NCI-H526 (cell line): ENCODE measurements around the gene COX7A2L.
"Not testable (repeated sequence)": the region's sequence is repeated elsewhere in the genome, so short reads cannot be mapped to it uniquely, and the experiment has no call there.

ENCODE experiments used
- DNase-seq, 2 experiments: peaks; one replicate each; lab custom pipeline; 2025; lab: John Stamatoyannopoulos, UW

The COX7A2L gene, protein sequence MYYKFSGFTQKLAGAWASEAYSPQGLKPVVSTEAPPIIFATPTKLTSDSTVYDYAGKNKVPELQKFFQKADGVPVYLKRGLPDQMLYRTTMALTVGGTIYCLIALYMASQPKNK

DNA sequence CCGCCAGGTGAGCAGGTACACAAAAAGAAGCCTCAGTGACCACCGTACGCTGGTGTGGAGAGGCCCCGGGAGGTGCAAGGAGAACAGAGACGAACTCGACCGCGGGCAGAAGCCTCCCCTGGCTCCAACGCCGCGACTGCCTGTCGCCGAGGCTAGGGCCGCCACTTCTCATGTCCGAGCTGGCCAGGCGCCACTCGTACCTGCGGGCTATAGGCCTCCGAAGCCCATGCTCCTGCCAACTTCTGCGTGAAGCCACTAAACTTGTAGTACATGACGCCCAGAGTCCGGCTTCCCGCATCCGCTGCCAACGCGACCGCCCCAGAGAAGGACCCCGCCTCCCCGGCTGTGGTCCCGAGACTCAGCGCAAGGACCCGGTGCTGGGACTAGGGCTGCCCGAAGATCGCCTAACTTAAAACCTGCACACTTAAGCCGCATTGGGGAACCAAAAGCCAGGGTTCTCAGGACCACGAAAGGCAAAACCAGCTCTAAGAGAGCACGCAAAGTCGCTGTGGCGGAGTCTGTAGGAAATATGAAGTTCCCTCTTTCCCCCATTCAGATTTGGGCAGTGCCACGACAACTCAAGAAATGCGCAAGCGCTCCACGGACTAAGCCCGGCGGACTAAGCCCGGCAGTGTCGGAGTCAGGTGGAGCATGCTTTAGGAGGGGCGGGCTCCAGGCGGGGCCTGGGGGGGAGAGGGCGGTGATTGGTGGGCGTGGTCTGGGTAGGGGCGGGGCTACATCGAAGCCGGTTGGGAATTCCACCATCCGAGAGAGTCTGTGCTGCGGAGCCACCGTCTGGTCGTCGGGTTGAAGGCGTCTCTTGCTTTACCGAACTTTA lies at the start of gene COX7A2L:
Gene COX7A2L (minus strand): TSS at position 328 of the 838 bp plus-strand sequence. CDS start 56 bp downstream, at position 272.
- peak; percentile 95 to 97 for DNase-seq

DNA sequence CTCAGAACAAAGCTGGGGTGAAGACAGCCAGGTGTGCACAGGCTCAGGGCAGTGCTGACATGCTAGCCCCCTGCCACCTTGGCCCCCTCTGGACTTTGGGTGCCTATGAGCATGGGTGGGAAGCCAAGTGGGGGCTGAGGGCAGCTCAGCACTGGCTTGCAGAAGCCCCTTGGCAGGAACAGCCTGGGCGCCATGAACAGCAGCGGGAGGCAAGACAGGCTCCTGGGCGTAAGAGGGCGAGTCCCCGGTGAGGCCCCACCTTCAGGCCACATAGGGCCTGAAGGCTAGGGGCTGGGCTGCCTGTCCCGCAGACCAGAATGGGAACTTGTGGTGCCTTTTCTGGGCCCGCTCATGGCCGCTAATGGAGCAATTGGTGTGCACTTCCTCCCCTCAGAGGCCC lies 47.0 kb upstream of the COX7A2L start:
- no peak for DNase-seq

DNA sequence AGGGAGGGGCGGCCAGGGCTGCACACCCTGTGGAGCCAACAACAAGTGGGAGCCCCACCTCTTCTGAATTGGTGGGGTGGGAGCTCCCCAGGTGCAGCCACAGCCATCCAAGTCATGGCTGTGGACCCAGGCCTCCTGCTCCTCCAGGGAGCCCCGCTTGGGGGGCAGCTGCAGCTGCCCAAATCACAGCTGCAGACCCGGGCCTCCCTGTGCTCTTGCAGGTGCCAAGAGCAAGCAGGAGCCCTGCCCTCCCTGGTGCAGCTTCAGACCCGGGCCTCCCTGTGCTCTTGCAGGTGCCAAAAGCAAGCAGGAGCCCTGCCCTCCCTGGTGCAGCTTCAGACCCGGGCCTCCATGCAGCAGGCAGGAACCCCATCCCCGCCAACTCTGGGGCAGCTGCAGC lies 46.5 kb upstream of the COX7A2L start:
- no peak for DNase-seq

DNA sequence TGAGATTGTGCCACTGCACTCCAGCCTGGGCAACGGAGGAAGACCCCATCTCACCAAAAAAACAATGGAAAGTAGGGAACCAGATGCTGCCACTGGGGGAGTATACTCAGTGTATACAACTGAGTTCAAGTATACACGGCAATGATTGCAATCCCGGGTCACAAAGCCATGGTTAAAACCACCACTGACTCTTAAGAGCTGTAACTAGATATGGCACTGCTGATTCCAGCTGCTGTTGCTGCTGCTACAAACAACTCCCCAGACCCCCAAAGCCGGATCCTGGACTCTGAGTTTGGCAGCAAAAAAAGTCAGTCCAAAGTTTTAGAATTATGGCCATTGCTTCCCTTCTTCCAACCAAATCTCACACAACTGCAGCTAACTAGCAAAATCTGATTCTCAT lies 43.7 kb upstream of the COX7A2L start:
- no peak for DNase-seq

DNA sequence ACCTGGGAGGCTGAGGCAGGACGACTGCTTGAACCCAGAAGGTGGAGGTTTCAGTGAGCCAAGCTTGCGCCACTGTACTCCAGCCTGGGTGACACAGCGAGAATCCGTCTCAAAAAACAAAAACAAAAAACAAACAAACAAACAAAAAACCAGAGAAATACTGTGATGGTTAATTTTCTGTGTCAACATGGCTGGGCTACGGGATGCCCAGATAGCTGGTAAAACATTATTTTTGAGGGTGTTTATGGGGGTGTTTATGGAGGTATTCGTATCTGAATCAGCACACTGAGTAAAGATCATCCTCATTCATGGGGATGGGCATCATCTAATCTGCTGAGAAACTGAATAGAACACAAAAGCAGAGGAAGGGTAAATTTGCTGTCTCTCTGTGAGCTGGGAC lies 40.8 kb upstream of the COX7A2L start:
- DNase-seq = no peak

DNA sequence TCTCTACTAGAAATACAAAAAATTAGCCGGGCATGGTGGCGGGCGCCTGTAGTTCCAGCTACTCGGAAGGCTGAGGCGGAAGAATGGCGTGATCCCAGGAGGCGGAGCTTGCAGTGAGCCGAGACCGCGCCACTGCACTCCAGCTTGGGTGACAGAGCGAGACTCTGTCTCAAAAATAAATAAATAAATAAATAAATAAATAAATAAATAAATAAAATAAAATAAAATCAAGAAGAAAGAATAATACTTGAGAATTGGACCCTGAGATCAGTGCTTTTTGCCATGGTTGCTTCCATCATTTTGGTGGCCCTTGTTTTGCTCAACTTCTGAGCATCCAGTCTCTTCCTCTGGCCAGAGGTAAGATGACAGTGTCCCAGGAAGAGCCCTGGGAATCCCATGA lies 37.0 kb upstream of the COX7A2L start:
- DNase-seq = not testable (repeated sequence)

DNA sequence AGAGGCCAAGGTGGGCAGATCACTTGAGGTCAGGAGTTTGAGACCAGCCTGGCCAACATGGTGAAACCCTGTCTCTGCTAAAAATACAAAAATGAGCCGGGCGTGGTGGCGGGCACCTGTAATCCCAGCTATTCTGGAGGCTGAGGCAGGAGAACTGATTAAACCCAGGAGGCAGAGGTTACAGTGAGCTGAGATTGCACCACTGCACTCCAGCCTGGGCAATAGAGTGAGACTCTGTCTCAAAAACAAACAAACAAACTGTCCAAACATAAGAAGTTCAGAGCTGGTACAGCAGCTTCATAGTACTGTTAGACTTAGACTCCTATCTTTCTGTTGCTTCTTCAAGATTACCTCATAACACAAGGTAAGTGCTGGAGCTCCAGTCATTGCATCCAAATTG lies 32.3 kb upstream of the COX7A2L start:
- DNase-seq = not testable (repeated sequence)

DNA sequence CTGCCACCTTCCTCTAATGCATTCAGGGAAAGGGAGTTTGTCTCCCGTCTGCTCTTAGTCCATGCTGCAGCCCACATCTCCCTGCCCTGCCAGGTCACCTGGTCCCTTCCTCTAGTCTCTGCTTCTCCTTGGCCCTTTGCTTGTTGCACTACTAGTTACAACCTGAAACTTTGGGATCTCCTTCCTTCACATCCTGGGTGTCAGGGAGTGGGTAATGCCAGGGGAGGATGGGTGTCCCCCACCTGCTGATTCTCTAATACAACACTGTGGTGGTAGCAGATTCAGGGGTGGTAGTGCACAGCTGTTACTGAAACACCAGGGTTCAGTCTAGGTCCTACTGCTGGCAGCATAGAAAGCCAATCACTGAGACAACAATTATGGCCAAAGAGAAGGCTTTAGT lies 31.2 kb upstream of the COX7A2L start:
- no peak for DNase-seq

DNA sequence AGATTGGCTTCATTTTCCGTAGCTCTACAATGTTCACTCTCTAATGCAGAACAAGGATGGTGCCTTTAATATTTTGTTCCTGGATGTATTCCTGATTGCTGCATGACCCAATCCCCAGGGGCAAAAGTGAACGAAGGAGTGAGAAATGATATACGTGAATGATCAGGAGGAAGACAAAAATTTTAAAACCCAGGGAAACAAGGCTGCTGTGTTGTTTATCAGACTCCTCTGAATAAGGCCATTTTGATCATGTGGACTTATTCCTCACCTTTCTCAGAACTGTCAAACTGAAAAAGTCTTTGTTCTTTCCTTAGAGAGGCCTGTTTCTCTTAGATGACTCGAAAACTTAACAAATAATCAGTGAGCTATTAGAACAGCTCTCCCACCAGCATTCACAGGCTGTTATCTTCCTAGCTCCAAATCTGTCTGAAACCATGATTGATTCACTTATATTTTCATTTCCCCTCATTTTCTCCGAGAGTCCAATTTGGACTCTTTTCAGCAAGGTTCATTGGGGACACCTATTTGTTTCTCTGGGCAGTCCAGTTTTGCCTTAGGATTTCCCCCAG lies 29.5 kb upstream of the COX7A2L start:
- DNase-seq = no peak

DNA sequence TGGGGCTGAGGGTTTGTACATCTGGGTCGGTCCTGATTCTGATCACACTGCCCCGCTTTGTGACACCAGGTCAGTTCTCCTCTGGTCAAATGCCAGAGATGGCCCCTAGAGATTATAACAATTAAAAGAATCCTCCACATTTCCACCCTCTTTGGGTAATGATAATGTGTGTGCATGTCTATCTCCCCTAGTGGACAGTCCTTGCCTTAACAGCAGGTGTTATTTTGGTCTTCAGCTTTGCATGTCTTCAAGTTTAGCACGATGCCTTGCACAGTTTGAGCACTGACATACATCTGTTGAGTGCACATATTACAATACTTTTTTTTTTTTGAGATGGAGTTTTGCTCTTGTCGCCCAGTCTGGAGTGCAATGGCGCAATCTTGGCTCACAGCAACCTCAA lies 25.7 kb upstream of the COX7A2L start:
- no peak for DNase-seq

DNA sequence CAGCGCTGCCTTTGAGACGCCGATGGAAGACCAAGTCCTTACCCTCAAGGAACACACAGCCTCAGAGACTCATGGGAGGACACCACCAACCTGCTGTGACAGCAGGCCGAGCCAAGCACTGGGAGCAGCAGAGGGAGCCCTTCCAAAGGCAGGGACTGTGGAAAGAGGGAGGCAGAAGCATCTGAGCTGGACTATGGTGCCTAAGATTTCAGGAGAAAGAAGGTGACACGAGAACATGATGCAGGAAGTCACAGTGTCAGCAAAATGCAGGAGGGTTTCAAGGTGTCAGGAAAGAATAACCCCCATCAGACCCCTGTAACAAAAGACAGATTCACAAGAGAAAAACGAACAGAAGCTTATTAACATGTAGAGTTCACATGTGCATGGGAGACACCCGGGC lies 24.2 kb upstream of the COX7A2L start:
- DNase-seq = peak in 1 of 2 experiments; percentile 26

DNA sequence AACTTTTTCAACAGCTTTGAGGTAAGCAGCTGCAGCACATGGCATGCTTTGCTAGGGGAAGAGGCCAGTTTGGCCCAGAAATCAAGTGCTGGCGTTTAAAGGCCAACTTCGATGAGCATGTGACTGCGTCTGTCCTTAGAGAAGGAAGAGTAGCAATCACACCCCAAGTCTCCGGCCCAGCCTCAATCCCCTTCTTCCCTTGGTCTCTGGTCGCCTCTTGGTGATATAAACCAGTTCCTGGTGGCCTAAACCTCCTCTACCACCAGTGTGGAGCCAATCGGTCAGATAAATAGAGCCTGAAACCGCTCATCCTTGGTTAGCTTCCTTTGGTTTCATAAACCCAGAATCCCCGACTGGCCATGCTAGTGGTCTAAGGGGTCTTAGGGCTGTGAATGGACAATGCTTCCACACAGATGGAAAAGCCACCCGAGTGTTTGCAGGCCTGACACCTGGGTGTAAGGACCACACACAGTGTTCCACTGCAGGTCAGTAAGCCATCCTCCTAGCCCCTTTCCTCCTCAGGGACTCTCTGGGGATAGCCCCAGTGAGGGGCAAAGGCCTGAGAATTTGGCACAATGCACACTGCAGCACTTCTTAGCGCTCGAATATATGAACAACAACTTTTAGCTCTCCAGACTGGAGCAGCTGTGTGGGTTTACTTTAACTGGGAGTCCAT lies 23.0 kb upstream of the COX7A2L start:
- DNase-seq = no peak

DNA sequence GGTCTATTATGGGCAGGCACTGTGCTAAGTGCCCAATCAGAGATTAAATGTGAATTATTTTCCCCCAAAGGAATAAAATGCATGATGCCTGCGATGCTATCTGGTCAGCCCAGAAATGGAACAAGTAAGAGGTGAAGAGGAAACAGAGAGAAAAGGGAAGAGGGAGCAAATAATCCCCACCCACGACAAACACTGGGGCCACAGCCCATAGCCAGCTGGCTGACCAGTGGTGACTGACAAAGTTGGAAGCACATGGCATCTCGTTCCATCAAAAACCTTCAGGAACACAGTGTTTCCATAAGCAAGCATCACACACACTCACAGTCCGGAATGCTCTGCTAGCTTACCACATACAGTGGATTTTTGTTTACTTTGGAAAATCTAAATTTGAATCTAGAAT lies 21.1 kb upstream of the COX7A2L start:
- DNase-seq = peak in 1 of 2 experiments; percentile 35

DNA sequence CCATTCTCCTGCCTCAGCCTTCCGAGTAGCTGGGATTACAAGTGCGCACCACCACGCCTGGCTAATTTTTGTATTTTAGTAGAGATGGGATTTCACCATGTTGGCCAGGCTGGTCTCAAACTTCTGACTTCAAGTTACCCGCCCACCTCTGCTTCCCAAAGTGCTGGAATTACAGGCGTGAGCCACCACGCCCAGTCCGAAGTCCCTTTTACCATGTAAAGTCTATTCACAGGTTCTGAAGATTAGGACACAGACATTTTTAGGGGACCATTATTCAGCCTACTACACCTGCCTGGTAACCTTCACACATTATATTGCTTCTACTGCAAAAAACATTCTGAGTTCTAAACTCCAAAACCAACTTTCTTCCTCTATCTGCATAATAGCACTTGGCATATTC lies 19.0 kb upstream of the COX7A2L start:
- not testable (repeated sequence) for DNase-seq

DNA sequence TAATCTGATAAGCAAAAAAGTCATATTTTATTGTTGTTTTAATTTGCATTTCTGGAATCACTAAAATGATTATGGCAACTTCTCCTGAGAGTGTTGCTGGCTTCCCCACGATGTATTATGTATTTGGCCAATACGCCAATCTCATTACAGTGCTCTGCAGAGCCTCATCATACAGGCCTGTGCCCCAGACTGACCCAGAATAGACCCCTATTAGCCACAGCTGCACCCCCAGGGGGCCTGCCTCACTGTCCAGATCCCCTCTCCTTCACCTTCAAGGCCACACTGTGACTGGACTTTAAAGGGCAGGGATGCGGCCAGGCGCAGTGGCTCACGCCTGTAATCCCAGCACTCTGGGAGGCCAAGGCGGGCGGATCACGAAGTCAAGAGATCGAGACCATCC lies 17.4 kb upstream of the COX7A2L start:
- DNase-seq = no peak

DNA sequence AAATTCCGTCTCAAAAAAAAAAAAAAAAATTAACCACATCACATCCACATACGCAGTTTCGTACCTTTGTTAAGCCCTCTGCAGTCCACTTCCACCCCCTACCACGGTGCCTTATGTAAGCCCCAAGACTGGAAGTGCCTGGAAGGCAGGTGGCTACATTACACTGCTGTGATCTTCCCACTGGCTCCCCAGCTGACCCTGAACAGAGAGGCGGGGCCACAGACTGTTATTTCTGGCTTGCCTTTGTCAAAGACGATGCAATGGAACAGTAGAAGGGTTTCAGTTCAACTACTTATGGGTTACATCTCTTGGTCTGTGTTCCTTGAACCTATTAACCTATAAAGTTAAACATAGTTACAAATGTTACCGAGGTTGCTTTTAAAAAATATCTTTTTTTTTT lies 15.7 kb upstream of the COX7A2L start:
- DNase-seq = no peak

DNA sequence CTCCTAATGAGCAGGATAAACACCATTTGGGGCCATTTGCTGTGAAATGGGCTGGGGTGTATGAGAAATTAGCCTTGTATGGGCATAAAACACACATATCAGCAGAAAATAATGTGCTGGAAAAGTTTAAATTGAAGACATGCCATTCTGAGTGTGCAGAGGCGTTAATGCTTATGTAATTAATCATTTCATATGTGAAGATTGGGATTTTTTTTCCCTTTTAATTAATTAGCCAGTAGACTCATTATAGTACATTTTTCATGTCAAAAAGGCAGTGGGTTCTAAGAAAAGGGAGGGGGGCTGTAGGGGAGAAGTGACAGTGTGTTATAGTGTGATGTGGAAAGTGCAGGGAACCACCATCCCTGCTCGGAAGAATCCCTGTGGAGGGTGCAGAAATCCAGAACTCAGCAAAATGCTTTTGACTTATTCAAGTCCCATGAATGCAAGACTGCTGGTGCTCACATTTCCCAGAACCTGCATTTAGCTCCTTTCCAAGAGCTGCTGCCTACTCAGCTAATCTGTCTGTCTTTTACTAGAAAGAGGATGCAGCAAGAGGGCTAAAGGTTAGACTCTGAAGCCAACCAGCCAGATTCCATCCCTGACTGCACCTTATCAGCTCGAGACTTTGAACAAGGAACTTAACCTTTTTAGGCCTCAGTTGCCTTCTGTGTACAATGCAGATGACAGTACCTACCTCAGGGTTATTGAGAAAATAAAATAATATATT lies 11.6 kb upstream of the COX7A2L start:
- DNase-seq = no peak

DNA sequence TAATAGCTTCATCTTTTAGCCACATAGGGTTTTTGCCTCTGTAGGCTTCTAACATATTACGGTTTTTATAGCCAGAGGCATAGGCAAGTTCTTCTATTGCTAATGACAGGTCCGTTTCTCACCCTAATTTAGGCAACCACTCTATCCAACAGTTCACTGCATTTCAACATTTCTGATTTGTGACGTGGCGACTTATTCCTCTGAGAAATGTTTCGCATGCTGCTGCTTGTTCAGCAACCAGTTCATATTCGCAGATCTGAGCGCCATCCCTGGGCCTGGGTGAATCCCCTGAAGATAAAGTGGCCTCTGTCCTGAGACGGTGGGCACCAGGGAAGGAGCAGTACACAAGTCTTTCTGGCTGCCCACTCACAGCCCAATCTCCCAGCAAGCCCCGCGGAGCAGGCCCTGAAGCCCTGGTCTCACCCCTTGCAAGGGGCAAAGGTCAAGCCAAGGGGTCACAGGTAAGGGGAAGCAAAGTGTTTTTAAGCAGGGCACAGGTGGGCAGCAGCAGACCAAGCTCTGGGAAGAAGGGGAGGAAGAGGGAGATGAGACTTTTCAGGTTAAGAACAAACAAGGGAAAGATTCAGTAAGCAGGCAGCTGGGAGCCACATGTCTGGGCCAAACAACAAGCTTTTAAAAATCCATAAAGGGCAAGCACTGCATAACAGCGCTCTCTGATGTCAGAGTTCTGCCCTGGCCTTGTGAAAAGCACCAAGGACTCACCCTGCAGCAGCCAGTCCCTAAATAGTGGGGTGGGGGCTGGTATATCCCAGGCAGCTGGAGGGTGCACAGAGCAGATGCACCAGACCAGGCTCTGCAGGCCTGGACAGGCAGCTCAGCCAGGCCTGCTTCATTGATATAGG lies 10.8 kb upstream of the COX7A2L start:
- no peak for DNase-seq

DNA sequence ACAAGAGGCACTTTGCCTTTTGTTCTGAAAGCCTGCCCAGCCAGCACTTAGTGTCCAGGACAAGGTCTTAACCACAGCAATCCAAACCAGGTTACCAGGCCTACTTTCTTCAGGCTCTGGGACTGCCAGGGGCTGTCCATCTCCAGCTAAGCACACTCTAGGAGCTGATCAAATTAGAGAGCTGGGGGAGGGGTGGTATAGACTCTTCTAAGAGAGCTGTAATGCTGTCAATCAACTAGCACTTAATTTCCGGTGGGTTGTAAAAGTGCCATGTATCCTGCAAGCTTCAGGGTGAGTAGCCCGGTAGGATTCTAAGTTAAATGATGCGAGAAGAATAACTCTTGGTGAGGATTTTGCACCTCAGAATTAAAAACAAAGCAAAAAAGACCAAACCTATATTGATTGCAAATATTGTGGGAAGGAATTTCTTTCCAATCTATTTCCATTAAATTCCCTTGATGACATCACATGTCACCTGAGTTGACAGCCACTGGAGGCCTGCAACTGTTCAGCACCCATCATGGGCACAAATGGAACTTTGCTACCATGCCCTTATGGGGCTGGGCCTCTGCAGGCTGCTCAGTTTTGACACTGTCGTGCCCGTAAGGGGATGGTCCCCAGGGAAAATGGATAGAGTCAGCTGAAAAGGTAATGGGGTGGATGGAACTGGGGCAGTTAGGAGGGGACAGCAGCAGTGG lies 8.7 kb upstream of the COX7A2L start:
- no peak for DNase-seq

DNA sequence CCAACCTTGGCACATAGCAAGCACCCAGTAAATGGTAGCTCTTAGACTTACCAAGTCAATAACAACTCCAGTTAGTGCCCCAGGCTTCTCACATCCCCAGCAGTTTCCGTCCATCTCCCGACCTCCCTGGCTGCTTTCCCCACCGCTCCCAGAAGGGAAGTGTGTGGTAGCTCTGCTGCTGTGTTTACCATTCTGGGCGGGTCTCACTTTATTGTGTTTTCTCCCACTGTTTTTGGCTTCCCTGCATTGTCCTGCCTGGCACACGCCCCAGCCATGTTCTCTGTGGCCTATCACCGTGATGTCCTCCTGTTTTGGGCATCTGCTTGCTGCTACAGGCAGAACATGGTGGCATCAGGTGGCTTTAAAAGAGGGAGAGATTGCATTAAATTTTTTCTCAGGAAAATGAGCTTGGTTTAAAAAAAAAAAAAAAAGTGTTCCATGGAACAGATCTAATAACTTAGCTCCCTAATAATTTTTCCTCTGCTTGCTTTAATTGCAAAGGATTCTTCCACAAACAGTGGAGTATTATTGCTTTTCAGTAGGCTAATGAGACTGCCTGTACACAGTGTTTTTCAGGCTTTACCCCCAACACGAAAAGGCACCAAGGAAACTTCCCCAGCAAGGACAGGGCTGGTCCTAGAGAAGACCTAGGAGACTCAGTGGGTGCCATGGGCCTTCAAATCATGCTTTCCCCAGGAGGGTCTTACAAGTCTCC lies 8.0 kb upstream of the COX7A2L start:
- no peak for DNase-seq
